Kidney epithelial cell (primary cell): ENCODE results near the gene ZNF469. TPM values are rescaled to one million over a fixed set of nuclear protein-coding genes. Genes with fewer than 3 reads are reported as not detected.
"Not testable (repeated sequence)": the region's sequence is repeated elsewhere in the genome, so short reads cannot be mapped to it uniquely, and the experiment has no call there.

Experiments
- DNase-seq: peaks from one replicate; pipeline ENCODE4 v3.0.0-alpha.2; 2010; ENCODE audit warnings: low read depth
- H3K27me3 ChIP-seq: 2 replicates; pipeline ENCODE4 v1.6.0; 2011; ENCODE audit warnings: low read length; ENCODE audit not compliant: control insufficient read depth, insufficient read depth
- H3K36me3 ChIP-seq: 2 replicates; pipeline ENCODE4 v1.5.1; 2011; ENCODE audit warnings: low read length; ENCODE audit not compliant: control insufficient read depth, insufficient read depth
- H3K4me3 ChIP-seq: 2 replicates; pipeline ENCODE4 v1.5.1; 2011; ENCODE audit warnings: low read depth, mild to moderate bottlenecking, control low read depth, low read length
- total RNA-seq: library from RNA; depleted of rRNA; stranded (reverse); fragments of >200 nt; gene quantifications from 2 replicates; pipeline ENCODE4 v1.2.3, GENCODE V29; 2015
- TF ChIP-seq, protein P1 (sequence below): IDR thresholded peaks from 2 replicates; pipeline ENCODE4 v1.5.1; 2011; ENCODE audit warnings: mild to moderate bottlenecking, moderate library complexity, low read length, control low read depth, inconsistent platforms; ENCODE audit not compliant: insufficient read depth, poor library complexity, severe bottlenecking

The ZNF469 gene
- total RNA-seq, 1 donor from 2014 or later = 8.3 TPM

GRCh38 chr16:88356727-88357199 lies 26.0 kb upstream of the ZNF469 start:
- Histone ChIP-seq H3K4me3 (no peak overlapping the region), H3K27me3 (no peaks in the 10 kb centered on the region), H3K36me3 (no peaks in the 10 kb centered on the region)
- TF ChIP-seq, protein P1, sequence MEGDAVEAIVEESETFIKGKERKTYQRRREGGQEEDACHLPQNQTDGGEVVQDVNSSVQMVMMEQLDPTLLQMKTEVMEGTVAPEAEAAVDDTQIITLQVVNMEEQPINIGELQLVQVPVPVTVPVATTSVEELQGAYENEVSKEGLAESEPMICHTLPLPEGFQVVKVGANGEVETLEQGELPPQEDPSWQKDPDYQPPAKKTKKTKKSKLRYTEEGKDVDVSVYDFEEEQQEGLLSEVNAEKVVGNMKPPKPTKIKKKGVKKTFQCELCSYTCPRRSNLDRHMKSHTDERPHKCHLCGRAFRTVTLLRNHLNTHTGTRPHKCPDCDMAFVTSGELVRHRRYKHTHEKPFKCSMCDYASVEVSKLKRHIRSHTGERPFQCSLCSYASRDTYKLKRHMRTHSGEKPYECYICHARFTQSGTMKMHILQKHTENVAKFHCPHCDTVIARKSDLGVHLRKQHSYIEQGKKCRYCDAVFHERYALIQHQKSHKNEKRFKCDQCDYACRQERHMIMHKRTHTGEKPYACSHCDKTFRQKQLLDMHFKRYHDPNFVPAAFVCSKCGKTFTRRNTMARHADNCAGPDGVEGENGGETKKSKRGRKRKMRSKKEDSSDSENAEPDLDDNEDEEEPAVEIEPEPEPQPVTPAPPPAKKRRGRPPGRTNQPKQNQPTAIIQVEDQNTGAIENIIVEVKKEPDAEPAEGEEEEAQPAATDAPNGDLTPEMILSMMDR = no peak
- DNase-seq = no peak

GRCh38 chr16:88357317-88358022 lies 25.3 kb upstream of the ZNF469 start:
- H3K4me3 ChIP-seq = no peak overlapping the region
- DNase-seq = no peak
- no peaks in the 10 kb centered on the region for H3K36me3 ChIP-seq
- no peaks in the 10 kb centered on the region for H3K27me3 ChIP-seq
- TF ChIP-seq, protein P1 = no peak

GRCh38 chr16:88358023-88358420 lies 24.7 kb upstream of the ZNF469 start:
- Histone ChIP-seq H3K4me3 (no peak overlapping the region), H3K27me3 (no peaks in the 10 kb centered on the region), H3K36me3 (no peaks in the 10 kb centered on the region)
- DNase-seq = no peak
- TF ChIP-seq, protein P1 = no peak

DNA sequence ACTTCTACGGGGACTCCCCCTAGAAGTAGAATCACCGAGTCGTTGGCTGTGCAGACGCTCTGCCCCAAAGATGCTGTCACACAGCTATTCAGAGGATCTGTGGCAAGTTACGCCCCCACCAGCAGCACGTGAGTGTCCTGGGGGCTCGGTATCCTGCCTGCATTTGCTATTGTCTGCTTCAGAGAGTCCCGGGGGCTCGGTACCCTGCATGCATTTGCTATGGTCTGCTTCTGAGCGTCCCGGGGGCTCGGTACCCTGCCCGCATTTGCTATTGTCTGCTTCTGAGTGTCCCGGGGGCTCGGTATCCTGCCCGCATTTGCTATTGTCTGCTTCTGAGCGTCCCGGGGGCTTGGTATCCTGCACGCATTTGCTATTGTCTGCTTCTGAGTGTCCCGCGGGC lies 23.8 kb upstream of the ZNF469 start:
- TF ChIP-seq, protein P1 = no peak

DNA sequence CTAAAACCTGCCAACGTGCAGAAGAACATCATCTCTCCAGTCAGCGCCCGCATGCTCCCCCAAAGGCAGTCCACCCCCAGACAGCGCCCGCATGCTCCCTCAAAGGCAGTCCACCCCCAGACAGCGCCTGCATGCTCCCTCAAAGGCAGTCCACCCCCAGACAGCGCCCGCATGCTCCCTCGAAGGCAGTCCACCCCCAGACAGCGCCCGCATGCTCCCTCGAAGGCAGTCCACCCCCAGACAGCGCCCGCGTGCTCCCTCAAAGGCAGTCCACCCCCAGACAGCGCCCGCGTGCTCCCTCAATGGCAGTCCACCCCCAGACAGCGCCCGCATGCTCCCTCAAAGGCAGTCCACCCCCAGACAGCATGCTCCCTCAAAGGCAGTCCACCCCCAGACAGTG lies 22.4 kb upstream of the ZNF469 start:
- not testable (repeated sequence) for H3K4me3 ChIP-seq, H3K36me3 ChIP-seq, DNase-seq, H3K27me3 ChIP-seq

More for the DNA sequence above, 23.8 kb upstream of the ZNF469 start:
- Histone ChIP-seq H3K4me3 (no peak overlapping the region), H3K36me3 (no peaks in the 10 kb centered on the region), H3K27me3 (no peaks in the 10 kb centered on the region)
- DNase-seq = no peak

DNA sequence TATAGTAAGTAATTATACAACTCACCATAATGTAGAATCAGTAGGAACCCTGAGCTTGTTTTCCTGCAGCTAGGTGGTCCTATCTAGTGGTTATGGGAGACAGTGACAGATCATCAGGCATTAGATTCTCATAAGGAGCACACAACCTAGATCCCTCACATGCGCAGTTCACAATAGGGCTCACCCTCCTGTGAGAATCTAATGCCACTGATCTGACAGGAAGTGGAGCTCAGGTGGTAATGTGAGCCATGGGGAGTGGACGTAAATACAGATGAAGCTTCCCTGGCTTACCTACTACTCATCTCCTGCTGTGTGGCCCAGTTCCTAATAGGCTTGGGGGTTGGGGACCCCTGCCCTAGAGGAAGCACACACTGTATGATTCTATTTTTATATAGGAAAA lies 21.8 kb upstream of the ZNF469 start:
- Histone ChIP-seq H3K36me3 (no peaks in the 10 kb centered on the region), H3K4me3 (no peak overlapping the region), H3K27me3 (no peaks in the 10 kb centered on the region)
- TF ChIP-seq, protein P1 = no peak
- no peak for DNase-seq
